A549 (cell line): Measurements from ENCODE around the gene FAM163B.

Experiments used
- CTCF ChIP-seq: fragments of >200 bp; sonication (Bioruptor Twin); formaldehyde crosslinking; IDR thresholded peaks from 3 replicates; pipeline ENCODE4 v1.5.1; 2016
- ZFP36 ChIP-seq: fragments of 450-650 bp; IDR thresholded peaks from 2 replicates; pipeline ENCODE4 v1.6.1; 2014; ENCODE audit warnings: borderline replicate concordance; ENCODE audit not compliant: partially characterized antibody

- no peak for TF ChIP-seq CTCF
- TF ChIP-seq ZFP36: no peak
These were observed 3.6 kb upstream of the FAM163B start for GRCh38 chr9:133612816-133613215.
